HG03442 (cell line): ENCODE results near the gene COL27A1.
A peak's percentile ranks its signal among the peaks of the same experiment; 100 is the strongest.
"Not testable (repeated sequence)": the region's sequence is repeated elsewhere in the genome, so short reads cannot be mapped to it uniquely, and the experiment has no call there.

Experiments
- ATAC-seq: cut with Tn5 transposase; IDR thresholded peaks from one replicate; pipeline ENCODE4 v1.9.1; 2021; ENCODE audit warnings: mild to moderate bottlenecking, moderate library complexity; ENCODE audit not compliant: unreplicated experiment

COL27A1 gene

DNA sequence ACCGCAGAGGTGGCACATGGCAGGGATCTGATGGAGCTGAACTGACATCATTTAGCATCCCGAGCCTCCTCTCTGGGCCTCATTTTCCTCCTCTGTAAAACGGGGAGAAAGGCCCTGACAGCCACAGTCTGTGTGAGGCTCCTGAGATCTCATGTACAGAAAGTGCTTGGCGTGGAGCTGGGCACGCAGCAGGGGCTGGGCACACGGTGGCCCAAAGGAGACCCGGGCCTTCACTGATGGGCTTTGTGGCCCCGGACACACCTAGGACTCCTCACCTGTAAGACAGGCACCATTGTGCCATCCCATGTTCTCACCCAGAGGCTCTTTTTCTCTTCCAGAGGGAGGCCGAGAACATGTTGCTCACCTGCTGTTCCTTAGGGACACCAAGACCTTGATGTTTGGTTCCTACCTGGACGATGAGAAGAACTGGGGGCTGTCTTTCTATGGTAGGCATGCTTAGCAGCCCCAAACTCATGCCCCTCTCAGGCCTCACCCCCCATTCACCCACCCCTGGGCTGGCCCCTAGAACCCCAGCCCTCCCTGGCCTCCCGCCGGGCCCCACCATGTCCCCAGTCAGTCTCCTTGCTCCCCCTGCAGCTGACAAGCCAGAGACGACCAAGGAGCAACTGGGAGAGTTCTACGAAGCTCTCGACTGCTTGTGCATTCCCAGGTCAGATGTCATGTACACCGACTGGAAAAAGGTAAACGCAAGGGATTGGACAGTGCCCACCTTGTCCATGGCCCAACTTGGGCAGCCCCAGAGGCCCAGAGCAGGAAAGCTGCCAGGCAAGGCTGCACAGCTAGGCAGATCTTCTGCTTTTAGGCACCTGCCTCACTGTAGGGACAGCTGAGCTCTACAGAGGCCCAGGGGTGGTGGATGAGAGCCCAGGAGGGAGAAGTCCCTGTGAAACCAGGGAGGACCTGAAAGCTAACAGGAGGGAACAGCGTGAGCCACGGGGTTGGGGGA, 176.2 kb downstream of the COL27A1 start:
- ATAC-seq = not testable (repeated sequence)

DNA sequence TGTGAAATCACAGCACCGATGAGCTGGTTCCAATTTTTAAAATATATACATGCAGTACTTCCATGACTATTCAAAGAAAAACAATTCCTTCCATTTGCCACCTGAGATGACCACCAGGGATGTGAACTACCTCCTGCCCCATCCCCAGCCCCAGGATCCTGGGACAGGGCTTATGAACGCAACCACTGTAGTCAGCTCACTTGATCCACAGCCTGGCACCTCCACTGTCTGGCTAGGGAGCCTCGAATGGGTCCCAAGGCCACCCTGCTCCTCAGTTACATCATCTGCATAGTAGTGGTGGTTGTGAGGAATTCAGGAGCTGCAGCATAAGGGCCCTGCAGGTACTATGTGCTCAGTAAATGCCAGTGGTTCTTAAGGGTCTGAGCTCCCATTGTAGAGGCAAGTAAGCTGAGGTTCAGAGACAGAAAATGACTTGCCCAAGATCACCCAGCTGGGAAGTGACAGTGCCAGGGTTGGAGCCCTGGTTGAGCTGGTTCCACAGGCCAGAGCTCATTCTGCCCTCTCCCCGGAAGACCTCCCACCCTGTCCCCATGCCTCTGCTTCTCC, 177.2 kb downstream of the COL27A1 start:
- ATAC-seq = not testable (repeated sequence)

DNA sequence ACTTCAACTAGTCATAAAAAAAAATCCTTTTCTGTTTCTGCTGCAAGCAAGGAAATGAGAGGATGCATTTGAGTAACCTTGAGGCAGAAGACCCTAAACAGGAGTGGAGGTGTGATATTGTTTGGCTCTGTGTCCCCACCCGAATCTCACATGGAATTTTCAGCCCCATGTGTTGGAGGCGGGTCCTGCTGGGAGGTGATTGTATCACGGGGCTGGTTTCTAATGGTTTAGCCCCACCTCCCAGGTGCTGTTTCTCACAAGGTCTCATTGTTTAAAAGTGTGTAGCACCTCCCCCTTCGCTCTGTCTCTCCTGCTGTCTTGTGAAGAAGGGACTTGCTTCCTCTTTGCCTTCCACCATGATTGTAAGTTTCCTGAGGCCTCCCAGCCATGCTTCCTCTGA, 178.4 kb downstream of the COL27A1 start:
- ATAC-seq = not testable (repeated sequence)

DNA sequence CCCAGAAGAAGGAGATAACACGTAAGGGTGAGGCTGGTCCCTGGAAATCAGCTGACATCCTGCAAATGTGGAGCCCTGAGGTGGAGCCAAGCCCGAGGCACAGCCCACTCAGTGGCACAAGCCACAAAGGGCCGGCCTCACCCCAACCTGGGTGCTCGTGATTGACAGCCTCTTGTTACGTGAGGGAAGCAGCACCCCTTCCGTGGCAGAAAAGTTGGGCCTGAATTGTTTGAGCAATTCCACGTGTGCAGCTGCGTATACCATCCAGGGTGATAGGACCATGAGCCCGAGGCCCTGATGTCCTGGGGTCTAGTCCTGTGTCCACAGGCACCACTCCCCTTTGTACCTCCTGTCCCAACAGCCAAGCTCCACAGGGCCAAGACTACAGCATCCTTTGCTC, 179.2 kb downstream of the COL27A1 start:
- no peak for ATAC-seq

DNA sequence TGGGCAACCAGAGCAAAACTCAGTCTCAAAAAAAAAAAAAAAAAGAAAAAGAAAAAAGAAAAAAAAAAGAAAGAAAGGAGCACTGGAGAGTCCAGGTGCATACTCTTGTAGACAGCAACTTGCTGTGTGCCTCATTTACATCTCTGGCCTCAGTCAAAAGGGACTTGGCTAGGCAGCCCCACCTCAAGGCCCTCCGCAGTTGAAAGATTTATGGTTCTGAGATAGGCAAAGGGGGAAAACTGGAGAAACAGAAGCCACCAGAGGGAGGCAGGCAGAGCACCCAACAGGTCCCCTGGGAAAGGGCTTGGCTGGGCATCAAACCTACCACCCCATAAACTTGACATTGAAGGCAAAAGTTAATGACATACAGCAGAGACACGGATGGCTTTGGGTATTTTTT, 180.4 kb downstream of the COL27A1 start:
- no peak for ATAC-seq

DNA sequence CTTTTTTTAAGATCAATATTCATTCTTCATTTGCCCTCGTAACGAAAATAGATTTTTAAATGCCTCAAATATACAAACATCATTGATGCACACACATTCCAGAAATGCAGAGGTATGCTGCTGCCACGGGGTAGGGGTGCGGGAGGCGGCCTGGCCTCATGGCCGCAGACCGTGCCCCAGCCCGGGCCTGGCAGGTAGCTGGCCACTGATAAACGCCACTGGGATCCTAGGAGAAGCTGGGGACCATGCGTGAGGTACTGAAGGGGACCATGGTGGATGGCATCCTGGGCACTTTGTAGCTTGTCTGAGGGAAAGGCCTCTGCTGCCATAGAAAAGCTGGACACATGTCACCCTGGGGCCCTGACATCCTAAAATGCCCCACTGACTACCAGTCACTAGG, 180.8 kb downstream of the COL27A1 start:
- ATAC-seq = no peak

DNA sequence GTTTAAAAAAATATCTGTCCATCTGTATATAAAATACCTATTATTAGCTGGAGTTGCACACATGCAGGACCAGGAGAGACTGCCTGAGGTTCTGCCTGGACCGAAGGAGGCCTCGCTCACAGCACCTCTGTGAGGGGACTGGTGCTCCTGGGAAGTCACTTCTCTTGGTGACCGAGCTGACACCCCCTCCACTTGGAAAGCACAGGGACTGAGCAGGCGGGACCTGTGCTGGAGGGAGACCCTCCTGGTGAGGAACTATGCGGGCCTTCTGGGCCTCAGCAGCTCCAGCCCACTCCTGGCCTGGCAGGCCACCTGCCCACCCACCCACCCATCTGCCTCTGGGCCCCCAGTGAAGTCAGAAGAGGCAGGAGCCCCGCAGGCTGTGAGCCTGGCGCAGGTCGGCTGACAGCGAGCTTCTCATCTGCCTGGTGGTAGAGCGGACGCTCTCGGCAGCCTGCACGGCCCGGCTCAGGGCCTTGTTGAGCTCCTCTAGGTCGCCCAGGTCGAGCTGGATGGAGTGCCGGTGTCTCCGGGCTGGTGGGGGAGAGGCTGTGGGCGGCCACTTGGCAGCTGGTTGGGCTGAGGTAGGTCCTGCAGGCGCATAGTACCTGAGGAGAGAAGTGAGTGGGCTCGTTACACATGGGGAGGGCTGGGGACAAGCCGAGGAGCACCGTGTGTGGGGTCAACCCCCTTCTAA, 181.5 kb downstream of the COL27A1 start:
- no peak for ATAC-seq

DNA sequence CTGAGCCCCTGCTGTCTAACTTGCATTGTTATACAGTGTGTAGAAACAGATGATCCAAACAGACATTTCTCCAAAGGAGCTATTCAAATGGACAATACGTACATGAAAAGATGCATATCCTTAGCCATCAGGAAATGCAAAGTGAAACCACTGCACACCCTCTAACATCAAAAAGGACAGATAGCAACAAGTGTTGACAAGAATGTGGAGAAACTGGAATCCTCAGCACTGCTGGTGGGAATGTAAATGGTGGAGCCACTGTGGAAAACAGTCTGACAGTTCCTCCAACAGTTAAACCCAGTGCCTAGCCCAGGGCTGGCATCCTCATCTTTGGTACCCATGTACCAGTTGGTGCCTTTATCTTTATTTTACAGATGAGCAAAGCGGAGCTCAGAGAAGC, 182.8 kb downstream of the COL27A1 start:
- ATAC-seq = no peak

DNA sequence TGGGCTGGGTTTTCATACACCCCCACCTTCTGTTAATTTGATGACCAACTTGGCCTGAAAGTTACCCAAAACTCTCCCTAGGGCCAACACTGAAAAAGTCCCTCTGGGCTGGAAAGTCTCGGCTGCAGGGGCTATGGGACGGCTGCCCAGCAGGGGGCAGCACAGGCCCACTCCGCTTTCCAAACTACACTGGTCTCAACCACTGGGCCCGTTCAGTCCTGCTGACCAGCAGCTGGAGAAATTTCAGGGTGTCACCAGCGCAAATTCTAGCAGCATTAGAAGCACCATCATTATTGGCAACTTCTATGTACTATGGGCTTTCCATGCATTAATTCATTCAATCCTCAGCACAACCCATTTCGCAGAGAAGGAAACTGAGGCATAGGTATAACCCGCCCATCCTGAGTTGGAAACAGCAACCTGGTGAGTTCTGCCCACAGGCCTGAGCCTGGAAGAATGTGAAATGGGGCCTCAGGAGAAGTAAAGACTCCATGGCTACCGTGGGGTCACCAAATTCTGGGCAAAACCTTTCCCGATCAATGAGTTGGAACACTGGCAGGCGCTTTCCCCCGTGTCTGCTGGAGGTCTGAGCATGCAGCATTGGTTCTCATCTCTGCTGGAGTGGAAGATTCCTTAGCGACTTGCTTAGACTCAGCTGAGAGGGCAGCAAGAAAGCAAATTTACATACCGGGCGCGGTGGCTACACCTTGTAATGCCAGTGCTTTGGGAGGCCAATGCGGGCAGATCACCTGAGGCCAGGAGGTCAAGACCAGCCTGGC, 184.0 kb downstream of the COL27A1 start:
- ATAC-seq = peak; percentile 65

DNA sequence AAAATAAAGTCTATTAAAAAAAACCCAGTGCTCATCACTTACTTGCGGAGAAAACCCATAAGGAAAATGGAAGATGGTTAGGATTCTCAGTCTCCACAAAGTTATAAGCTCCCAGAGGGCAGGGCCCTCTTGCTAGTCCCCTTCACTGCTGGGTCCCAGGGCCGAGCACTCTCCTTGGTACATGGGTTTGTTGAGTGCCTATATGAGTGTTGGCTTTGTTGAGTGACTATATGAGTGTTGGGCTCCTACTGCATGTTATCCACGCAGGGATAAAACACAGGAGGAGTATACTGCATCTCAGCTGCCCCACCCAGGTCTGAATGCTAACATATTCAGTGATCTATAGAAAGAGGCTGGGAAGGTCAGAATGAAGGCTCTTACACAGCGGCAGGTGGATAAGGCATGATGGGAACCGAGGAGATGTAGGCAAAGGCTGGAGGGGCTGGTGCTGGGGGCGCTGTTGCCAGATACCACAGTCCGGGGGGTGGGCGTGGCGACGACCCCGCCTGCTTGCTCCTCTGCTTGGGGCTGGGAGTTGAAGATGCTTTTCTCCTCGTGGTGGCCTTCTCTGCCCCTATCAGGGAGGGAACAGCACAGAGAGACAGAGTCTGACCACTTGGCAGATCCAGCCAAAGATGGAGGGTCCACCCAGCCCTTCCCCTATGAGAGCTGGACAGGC, 186.0 kb downstream of the COL27A1 start:
- ATAC-seq = no peak

DNA sequence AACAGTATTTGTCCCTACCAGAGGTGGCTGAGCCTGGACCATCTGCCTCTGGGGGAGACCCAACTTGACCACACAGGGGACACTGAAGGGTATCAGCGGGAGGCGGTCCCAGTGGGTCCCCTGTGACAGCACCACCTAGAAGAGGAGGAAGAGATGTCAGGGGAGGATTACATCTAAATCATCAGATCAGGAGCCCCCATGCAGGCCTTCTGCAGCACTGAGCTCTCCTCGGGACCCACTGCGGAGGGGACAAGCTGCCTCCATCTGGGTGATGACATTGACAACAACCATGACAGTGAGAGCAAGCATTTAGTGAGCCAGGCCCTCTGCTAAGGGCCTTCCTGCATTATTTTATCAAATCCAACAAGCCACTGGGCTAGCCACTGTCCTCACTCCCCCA, 186.7 kb downstream of the COL27A1 start:
- ATAC-seq = no peak

DNA sequence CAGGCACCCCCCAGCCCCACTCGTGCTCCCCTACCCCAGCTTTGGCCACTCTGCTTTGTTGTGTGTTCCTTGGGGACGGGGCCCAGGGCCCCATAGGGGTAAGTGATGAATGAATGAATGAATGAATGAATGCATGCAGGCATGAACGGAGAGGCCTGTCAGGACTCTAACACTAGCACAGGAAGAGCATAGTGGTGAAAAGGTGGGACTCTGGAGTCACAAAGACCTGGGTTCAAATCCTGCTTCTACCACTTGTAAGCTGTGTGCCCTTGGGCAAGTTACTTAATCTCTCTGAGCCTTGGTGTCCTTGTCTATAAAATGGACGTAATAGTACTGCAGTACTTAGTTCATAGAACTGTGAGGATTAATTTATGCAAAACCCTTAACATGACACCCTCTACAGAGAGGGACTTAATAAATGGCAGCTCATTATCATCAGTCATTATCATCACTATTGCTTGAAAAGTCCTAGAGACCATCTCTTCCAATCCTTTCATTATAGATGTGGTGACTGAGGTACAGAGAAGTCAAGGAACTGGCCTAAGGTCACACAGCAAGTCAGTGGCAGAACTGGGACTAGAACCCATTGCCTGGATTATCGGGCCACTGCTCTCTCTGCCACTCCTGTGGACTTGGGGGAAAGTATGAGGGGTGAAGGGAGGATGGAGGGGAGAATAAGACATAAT, 187.6 kb downstream of the COL27A1 start:
- ATAC-seq = no peak

DNA sequence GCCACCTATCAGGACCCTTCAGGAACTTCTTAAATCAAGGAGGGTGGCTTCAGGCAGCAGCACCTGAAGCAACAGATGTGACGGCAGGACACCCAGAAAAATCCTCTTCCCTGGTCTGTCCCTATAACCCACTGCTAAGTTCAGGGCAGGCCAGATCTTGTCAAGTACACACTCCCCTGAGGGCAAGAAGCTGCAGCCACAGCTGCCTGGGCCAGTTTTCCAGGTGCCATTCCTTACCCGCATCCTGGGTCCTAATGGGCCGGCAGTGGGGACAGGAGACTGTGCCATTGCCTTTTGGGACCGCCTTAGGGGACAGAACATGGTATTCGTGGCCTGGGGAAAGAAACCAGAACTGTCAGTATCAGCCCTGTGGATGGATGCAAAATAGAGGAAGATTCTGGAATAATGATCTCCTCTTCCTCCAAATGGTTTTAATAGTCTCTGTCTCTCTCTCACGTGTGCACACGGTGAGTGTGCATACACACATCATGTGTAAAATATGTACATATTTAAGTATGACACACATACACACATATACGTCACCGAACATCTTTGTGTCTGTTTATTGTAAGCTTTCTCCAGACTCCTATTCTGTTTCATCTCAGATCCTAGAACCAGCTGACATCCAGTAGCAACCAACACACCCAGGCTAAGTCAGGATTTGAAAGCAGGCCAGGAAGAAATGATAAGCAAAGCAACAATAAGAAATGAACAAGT, 188.3 kb downstream of the COL27A1 start:
- no peak for ATAC-seq

DNA sequence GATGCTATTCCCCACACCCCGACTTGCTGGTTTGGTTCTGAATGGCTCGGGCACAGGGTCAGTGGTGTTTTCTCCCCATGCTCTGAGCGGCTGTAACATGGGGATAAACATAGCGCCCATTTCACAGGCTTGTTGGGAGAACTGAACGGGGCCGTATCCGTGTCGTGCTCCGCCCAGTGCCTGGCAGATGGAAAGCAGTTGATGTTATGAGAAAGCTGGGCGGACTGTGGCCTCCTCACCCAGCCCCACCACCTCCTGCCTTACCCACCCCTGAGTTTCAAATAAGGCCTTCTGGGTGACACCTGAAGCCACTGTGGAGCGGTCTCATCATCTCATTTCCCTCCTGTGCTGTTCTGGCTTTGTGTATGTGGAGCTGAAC, 188.8 kb downstream of the COL27A1 start:
- ATAC-seq = no peak

DNA sequence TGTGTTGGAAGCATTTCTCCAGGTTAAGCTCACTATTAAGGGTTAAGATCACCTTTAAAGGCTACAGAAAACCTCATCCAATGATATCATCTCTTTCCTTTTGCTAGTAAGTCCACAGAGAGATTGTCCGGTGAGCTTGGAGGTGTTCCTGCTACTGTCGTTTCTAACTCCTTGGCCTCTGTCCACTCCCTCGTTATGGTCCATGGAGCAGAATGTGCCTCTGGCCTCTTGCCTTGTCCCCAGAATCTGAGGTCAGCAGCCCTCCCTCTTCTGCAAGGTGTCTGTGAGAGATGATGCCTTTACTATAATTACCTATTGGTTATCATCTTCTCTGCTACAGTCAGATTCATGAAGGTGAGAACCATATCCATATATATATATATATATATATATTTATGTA, 189.4 kb downstream of the COL27A1 start:
- no peak for ATAC-seq

DNA sequence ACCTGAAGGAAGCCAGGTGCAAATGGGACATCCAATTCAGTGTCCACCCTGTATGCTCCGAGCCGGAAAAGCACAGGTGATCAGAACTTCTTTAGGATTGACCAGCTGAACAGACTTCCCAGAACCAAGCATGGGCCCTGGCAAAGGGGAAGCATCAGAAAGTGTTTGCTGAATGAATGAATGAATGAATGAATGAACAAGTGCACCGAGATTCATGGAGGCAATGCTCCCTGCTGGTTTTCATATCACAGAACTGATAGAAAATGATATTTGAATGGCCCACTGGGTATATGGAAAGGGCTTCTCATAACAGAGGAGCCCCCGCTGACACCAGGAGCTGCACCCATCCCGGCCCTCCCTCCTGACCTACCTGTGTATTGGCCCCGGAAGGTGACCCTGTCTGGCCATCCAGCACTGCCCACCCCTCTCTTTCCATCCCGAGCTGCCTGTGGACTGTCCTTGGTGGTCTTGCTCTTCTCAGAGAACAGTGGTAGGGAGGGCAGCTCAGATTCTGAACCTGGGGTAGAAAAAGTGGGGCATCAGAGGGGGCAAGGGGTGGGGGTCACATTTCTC, 190.2 kb downstream of the COL27A1 start:
- ATAC-seq = no peak

DNA sequence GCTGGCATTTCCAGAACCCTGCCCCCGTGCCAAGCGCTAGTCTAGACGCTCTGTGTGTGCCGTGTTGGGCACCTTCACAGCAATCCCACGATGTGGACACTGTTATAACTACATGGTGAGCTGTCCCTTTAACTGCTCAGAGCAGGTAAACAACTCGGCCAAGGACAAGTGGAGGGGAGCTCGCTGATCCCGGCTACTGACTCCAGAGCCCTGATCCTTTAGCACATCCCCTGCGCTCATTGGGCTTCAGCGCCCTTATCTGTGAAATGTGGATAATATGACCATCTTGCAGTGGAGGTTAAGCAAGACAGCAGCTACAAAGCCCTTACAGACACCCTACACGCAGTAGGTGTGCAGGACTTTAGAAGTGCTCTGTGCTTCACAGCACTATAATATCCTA, 190.8 kb downstream of the COL27A1 start:
- no peak for ATAC-seq

DNA sequence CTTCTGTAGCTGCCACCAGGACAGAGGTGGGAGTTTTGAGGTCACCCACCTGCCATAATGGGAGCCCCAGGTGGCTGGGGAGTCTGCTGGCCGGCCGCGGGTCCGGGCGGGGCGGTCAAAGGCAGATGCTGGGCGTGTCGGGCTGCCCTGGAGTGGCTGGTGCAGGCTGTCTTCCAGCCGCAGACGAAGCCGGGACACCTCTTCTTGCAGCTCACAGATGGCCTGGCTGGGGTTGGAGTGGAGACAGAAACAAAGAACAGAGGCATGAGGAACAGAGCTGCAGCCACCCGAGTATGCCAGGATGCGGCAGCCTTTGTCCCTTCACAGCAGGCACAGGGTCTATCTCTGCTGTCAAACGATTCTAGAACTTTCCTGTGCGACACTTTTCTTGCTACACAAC, 192.3 kb downstream of the COL27A1 start:
- ATAC-seq = no peak
